CD4-positive, alpha-beta T cell treated with Interleukin-2 at 100 ng/mL for 4 hours (primary cell): ENCODE results near the gene IFT81.

ENCODE experiments used
- DNase-seq: peaks from one replicate; pipeline ENCODE4 v3.0.0-alpha.2; 2020; ENCODE audit warnings: low spot score

The IFT81 gene

GRCh38 chr12:110149086-110149660 lies 25.0 kb downstream of the IFT81 start:
- no peak for DNase-seq

- no peak for DNase-seq
Observed at GRCh38 chr12:110156766-110157165, 32.6 kb downstream of the IFT81 start.

GRCh38 chr12:110157539-110157938 lies 33.4 kb downstream of the IFT81 start:
- DNase-seq = no peak

- DNase-seq = no peak
Observed at GRCh38 chr12:110159671-110160245, 35.6 kb downstream of the IFT81 start.

GRCh38 chr12:110165540-110166159 lies 41.5 kb downstream of the IFT81 start:
- DNase-seq = no peak

GRCh38 chr12:110168732-110169455 lies 44.7 kb downstream of the IFT81 start:
- DNase-seq = no peak

- no peak for DNase-seq
Observed at GRCh38 chr12:110170535-110171185, 46.5 kb downstream of the IFT81 start.

GRCh38 chr12:110171186-110171538 lies 47.0 kb downstream of the IFT81 start:
- DNase-seq = no peak

GRCh38 chr12:110171636-110172035 lies 47.5 kb downstream of the IFT81 start:
- DNase-seq = no peak

- no peak for DNase-seq
Observed at GRCh38 chr12:110174373-110174996, 50.3 kb downstream of the IFT81 start.

- no peak for DNase-seq
Observed at GRCh38 chr12:110175201-110175600, 51.0 kb downstream of the IFT81 start.

- no peak for DNase-seq
Observed at GRCh38 chr12:110176745-110177144, 52.6 kb downstream of the IFT81 start.

- DNase-seq = no peak
Observed at GRCh38 chr12:110179291-110179690, 55.1 kb downstream of the IFT81 start.

- DNase-seq = no peak
Observed at GRCh38 chr12:110180591-110181005, 56.4 kb downstream of the IFT81 start.

- no peak for DNase-seq
Observed at GRCh38 chr12:110182281-110182680, 58.1 kb downstream of the IFT81 start.

GRCh38 chr12:110183386-110183785 lies 59.2 kb downstream of the IFT81 start:
- DNase-seq = no peak

GRCh38 chr12:110185626-110186025 lies 61.5 kb downstream of the IFT81 start:
- no peak for DNase-seq

GRCh38 chr12:110186059-110186458 lies 61.9 kb downstream of the IFT81 start:
- no peak for DNase-seq

GRCh38 chr12:110193196-110193595 lies 69.0 kb downstream of the IFT81 start:
- DNase-seq = no peak

- no peak for DNase-seq
Observed at GRCh38 chr12:110197003-110197402, 72.8 kb downstream of the IFT81 start.

- no peak for DNase-seq
Observed at GRCh38 chr12:110198386-110198785, 74.2 kb downstream of the IFT81 start.
